IMR-90 (cell line): ENCODE data around the gene PACC1.
A peak's percentile ranks its signal among the peaks of the same experiment; 100 is the strongest.

Experiments used
- CEBPB ChIP-seq: IDR thresholded peaks from 2 replicates; pipeline ENCODE4 v1.6.1; 2012; ENCODE audit warnings: low read depth, low read length, improper control_type of control experiment
- CHD1 ChIP-seq: IDR thresholded peaks from 2 replicates; pipeline ENCODE4 v1.6.1; 2012; ENCODE audit warnings: low read depth, low read length, improper control_type of control experiment
- MAFK ChIP-seq: IDR thresholded peaks from 2 replicates; pipeline ENCODE4 v1.6.1; 2012; ENCODE audit warnings: low read depth, low read length, improper control_type of control experiment
- POLR2A ChIP-seq: IDR thresholded peaks from 2 replicates; pipeline ENCODE4 v1.6.1; 2012; ENCODE audit warnings: mild to moderate bottlenecking, low read depth, low read length
- RAD21 ChIP-seq: IDR thresholded peaks from 2 replicates; pipeline ENCODE4 v1.6.1; 2012; ENCODE audit warnings: low read length, improper control_type of control experiment
- RFX5 ChIP-seq: IDR thresholded peaks from 2 replicates; pipeline ENCODE4 v1.8.0; 2012; ENCODE audit warnings: low read depth, mild to moderate bottlenecking, low read length, moderate library complexity
- TF ChIP-seq, protein P1 (sequence below): fragments of 150-350 bp; IDR thresholded peaks from 2 replicates; pipeline ENCODE4 v1.6.1; 2017; ENCODE audit warnings: mild to moderate bottlenecking, antibody characterized with exemption, low read length, low read depth
- TF ChIP-seq, protein P2 (sequence below): conservative IDR thresholded peaks from 2 replicates; pipeline ENCODE4 v1.5.1; 2012; ENCODE audit warnings: mild to moderate bottlenecking, low read depth, low read length, improper control_type of control experiment
- TF ChIP-seq, protein P3 (sequence below): fragments of 150-350 bp; IDR thresholded peaks from 2 replicates; pipeline ENCODE4 v1.6.1; 2016; ENCODE audit warnings: low read depth, mild to moderate bottlenecking, low read length, moderate library complexity, borderline replicate concordance

DNA sequence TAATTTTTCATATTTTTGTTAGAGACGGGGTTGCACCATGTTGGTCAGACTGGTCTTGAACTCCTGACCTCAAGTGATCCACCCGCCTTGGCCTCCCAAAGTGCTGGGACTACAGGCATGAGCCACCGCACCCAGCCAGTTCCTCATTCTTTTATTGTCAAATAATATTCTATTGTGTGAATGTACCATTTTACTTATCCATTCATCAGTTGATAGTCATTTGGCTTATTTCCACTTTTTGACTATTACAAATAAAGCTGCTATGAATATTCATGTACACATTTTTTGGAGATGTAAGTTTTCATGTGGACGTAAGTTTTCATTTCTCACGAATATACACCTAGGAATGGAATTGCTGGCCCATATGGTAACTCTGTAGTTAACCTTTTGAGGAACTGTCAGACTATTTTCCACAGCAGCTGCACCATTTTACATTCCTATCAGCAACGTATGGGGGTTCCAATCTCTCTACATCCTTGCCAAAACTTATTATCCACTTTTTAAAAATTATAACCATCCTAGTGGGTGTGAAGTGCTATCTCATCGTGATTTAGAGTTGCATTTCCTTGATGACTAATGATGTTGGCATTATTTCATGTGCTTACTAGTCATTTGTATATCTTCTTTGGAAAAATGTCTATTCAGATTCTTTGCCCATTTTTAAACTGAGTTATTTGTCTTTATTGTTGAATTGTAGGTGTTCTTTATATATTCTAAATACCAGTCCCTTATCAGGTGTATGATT, 12.7 kb downstream of the PACC1 start:
- TF ChIP-seq, protein P1, sequence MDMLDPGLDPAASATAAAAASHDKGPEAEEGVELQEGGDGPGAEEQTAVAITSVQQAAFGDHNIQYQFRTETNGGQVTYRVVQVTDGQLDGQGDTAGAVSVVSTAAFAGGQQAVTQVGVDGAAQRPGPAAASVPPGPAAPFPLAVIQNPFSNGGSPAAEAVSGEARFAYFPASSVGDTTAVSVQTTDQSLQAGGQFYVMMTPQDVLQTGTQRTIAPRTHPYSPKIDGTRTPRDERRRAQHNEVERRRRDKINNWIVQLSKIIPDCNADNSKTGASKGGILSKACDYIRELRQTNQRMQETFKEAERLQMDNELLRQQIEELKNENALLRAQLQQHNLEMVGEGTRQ: no peak
- TF ChIP-seq, protein P2, sequence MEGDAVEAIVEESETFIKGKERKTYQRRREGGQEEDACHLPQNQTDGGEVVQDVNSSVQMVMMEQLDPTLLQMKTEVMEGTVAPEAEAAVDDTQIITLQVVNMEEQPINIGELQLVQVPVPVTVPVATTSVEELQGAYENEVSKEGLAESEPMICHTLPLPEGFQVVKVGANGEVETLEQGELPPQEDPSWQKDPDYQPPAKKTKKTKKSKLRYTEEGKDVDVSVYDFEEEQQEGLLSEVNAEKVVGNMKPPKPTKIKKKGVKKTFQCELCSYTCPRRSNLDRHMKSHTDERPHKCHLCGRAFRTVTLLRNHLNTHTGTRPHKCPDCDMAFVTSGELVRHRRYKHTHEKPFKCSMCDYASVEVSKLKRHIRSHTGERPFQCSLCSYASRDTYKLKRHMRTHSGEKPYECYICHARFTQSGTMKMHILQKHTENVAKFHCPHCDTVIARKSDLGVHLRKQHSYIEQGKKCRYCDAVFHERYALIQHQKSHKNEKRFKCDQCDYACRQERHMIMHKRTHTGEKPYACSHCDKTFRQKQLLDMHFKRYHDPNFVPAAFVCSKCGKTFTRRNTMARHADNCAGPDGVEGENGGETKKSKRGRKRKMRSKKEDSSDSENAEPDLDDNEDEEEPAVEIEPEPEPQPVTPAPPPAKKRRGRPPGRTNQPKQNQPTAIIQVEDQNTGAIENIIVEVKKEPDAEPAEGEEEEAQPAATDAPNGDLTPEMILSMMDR: no peak
- TF ChIP-seq POLR2A: no peak
- no peak for TF ChIP-seq RFX5
- no peak for TF ChIP-seq CHD1
- TF ChIP-seq CEBPB: no peak
- no peak for TF ChIP-seq RAD21
- TF ChIP-seq MAFK: peak; percentile 45
- TF ChIP-seq, protein P3, sequence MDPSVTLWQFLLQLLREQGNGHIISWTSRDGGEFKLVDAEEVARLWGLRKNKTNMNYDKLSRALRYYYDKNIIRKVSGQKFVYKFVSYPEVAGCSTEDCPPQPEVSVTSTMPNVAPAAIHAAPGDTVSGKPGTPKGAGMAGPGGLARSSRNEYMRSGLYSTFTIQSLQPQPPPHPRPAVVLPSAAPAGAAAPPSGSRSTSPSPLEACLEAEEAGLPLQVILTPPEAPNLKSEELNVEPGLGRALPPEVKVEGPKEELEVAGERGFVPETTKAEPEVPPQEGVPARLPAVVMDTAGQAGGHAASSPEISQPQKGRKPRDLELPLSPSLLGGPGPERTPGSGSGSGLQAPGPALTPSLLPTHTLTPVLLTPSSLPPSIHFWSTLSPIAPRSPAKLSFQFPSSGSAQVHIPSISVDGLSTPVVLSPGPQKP: no peak
